C4-2B (cell line): ENCODE results near the gene ZNF550.

ENCODE experiments used
- H3K27ac ChIP-seq: fragments of 450-650 bp; 2 replicates; pipeline ENCODE4 v1.5.1; 2017
- ZFX ChIP-seq: fragments of 450-650 bp; IDR thresholded peaks from 2 replicates; pipeline ENCODE4 v1.6.1; 2017
- TF ChIP-seq, protein P1 (sequence below): fragments of 450-650 bp; conservative IDR thresholded peaks from 2 replicates; pipeline ENCODE4 v1.5.1; 2017; ENCODE audit warnings: mild to moderate bottlenecking

ZNF550 gene

GRCh38 chr19:57559404-57560025 is at the start of gene ZNF550:
Gene ZNF550 (minus strand): TSS chr19:57559863. CDS start chr19:57559682, 181 bp downstream.
- 0 out of 2 replicates have a peak, but pooled peaks have one; percentile 25 for TF ChIP-seq ZFX
- TF ChIP-seq, protein P1, sequence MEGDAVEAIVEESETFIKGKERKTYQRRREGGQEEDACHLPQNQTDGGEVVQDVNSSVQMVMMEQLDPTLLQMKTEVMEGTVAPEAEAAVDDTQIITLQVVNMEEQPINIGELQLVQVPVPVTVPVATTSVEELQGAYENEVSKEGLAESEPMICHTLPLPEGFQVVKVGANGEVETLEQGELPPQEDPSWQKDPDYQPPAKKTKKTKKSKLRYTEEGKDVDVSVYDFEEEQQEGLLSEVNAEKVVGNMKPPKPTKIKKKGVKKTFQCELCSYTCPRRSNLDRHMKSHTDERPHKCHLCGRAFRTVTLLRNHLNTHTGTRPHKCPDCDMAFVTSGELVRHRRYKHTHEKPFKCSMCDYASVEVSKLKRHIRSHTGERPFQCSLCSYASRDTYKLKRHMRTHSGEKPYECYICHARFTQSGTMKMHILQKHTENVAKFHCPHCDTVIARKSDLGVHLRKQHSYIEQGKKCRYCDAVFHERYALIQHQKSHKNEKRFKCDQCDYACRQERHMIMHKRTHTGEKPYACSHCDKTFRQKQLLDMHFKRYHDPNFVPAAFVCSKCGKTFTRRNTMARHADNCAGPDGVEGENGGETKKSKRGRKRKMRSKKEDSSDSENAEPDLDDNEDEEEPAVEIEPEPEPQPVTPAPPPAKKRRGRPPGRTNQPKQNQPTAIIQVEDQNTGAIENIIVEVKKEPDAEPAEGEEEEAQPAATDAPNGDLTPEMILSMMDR: no peak
- H3K27ac ChIP-seq: peak within 1 kb of the TSS; percentile 74

DNA sequence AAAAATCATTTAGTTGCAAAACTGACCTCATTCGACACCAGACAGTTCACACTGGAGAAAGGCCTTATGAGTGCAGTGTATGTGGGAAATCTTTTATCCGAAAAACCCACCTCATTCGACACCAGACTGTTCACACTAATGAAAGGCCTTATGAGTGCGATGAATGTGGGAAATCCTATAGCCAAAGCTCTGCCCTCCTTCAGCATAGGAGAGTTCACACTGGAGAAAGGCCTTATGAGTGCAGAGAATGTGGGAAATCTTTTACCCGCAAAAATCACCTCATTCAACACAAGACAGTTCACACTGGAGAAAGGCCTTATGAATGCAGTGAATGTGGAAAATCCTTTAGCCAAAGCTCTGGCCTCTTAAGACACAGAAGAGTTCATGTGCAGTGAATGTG is 47.3 kb upstream of the ZNF550 start:
- H3K27ac ChIP-seq: no peak overlapping the region
- TF ChIP-seq, protein P1: no peak
- no peak for TF ChIP-seq ZFX

- peak within 1 kb of the TSS; percentile 73 for H3K27ac ChIP-seq
- TF ChIP-seq ZFX: peak; percentile 67
- TF ChIP-seq, protein P1: no peak
These were observed 40.2 kb upstream of the ZNF550 start, which contains the start of gene ZNF530 for GRCh38 chr19:57599761-57600383. Gene ZNF530 (plus strand): TSS chr19:57599885. CDS start chr19:57604346, 4,461 bp downstream.

DNA sequence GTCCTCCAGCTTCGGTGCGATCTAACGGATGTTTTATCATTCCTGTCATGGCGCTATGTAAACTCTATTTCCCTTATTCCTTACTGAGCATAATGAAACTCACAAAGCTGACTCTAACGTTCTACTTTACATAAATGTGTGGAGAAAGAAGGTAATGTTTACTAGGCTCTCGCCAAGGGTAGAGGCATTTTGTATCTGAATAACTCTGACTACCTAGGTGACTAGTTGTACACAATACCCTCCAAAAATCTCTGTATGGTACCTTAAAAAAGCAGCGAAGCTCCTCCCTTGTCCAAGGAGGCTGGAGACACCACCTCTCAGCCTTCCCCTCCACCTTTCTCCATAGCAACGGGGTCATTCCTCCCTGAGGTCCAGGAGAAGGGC is 39.7 kb upstream of the ZNF550 start:
- H3K27ac ChIP-seq: peak overlapping the region; percentile 73
- no peak for TF ChIP-seq ZFX
- TF ChIP-seq, protein P1: no peak

DNA sequence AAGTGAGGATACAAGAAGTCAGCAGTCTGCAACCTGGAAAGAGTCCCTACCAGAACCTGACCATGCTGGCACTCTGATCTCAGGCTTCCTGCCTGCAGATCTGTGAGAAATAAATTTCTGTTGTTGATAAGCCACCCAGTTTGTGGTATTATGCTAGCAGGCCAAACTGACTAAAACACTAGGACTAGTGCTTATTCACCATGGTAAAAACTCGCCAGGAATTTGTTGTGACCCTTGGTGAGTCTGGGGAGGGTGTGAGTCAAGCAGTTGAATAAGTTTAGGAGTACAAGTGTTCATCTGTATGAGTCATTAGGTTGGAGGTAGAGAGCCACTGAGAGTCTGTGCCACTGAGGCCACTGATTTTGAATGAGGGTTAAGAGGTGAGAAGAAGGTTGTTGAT is 27.9 kb upstream of the ZNF550 start:
- TF ChIP-seq, protein P1: no peak
- no peak for TF ChIP-seq ZFX
- no peak overlapping the region for H3K27ac ChIP-seq

DNA sequence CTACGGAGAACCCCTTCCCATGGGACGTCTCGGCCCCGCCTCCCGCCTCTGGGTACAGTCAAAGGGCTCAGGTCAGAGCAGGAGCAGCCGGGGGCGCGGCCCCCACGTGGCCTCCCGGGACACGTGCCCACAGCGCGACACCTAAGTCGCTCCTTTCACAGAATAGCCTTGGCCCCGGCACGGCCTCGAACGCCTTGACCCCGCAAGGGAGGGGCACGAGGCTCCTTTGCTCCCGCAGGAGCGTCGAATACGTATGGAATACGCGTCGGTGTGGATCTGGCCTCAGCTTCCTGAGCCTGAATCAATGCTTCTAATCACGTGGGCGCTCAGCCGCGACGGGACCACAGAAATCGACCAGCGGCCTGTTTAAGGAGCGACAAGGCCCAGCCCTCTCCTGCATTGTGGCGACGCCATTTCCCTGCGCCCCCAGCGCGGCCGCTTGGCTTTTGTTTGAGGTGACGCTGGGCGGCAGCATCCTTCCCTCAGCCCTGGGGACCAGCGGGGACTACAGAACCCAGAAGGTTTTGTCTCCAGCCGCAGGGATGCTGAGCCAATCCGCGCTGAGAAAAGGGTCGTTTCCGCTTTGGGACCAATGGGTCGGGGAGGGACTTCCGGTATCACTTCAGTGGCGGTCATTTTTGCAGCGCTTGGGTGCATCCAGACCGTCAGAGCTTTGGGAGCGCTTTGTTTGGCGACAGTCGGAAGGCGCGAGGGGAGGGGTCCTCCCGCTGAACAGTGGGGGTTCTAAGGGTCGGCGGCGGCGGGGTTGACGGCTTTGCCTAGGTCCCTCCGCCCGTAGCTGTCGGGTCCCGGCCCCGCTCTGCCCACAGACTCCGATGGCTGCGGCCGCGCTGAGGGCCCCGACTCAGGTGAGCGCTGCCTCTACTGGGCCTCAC is 24.1 kb upstream of the ZNF550 start, which contains the start of gene ZIK1:
Gene ZIK1 (plus strand): TSS at position 625 of the 896 bp plus-strand sequence. CDS start 212 bp downstream, at position 837.
- H3K27ac ChIP-seq: no peak within 1 kb of the TSS
- TF ChIP-seq, protein P1: no peak
- no peak for TF ChIP-seq ZFX

DNA sequence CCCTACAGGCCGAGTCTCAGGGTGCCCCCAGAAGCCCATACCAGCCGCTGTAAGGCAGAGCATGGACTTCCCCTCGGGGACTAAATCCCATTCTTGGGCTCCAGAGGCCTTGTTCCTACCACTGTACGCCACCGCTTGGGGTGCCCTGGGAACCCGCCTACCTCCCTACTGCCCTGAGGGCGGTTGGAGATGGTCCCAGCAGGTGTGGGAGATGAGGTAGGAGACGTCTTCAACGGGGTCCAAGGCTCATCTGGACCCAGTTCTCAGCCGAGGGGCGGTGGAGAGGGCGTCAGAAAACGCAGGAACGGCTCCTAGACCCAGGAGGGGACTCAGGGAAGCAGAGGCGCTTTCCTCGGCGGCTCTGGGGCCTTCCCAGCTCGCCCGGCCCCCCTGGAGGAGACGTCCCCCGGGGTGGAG is 23.4 kb upstream of the ZNF550 start:
- no peak overlapping the region for H3K27ac ChIP-seq
- TF ChIP-seq, protein P1: no peak
- TF ChIP-seq ZFX: no peak
